ENCODE measurements around the gene PAFAH1B1.

The PAFAH1B1 gene

DNA sequence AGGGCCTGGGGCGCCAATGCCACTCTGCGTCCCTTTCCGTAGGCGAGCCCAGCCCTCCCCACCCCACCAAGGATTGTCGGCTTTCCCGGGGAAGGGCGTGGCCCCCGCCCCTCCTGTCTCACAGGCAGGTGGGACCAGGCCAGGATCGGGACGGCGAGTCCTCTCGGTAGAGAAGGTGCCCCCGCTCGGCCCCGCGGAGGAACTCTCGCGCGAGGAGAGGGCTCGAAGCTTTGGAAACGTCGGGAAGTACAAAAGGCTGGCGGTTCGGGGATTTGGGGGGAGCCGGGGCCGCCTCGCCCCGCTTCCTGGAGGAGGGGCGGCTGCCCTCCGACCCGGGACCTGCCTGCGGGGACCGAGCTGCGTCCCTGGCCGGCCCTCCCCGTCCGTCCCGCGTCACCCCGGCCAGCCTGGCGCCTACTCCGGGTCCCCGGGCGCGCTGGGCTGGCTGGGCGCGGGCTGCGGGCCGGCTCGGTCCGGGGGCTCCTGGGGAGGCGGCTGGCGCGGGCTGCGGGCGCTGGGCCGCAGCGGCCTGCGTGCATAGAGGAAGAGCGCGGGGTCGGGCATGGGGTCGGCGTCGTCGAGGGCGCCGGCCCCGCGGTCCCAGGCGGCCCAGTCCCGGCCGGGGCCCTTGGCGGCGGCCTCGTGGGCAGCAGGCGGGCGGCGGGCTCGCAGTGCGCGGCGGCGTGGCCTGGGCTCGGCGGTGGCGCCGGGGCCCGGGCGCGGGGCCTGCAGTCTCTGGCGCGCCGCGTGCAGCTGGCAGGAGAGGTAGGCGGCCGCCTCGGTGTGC, 130.7 kb downstream of the PAFAH1B1 start:
- no peak for DNase-seq (ENCODE audit: low read depth)
- H3K4me3 ChIP-seq (ENCODE audit: low read depth, low read length) = no peak overlapping the region

DNA sequence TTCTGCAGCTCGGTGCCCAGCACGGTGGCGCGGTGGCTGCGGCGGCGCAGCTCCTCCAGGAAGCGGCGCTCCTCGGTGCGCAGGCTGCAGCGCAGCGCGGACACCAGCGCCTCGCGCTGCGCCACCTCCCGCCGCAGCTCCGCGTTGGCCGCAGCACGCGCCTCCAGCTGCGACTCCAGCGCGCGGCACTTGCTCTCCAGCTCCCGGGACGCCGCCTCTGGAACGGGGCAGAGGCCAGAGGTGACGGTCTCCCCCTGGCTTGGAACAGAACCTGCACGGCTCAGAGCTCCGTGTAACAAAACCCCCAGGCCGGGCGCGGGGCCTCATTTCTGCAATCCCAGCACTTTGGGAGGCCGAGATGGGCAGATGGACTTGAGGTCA, 131.3 kb downstream of the PAFAH1B1 start:
- H3K4me3 ChIP-seq (ENCODE audit: low read depth, low read length) = no peak overlapping the region
- TF ChIP-seq, protein P1, sequence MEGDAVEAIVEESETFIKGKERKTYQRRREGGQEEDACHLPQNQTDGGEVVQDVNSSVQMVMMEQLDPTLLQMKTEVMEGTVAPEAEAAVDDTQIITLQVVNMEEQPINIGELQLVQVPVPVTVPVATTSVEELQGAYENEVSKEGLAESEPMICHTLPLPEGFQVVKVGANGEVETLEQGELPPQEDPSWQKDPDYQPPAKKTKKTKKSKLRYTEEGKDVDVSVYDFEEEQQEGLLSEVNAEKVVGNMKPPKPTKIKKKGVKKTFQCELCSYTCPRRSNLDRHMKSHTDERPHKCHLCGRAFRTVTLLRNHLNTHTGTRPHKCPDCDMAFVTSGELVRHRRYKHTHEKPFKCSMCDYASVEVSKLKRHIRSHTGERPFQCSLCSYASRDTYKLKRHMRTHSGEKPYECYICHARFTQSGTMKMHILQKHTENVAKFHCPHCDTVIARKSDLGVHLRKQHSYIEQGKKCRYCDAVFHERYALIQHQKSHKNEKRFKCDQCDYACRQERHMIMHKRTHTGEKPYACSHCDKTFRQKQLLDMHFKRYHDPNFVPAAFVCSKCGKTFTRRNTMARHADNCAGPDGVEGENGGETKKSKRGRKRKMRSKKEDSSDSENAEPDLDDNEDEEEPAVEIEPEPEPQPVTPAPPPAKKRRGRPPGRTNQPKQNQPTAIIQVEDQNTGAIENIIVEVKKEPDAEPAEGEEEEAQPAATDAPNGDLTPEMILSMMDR (IDR thresholded peaks at IDR 0.05; ENCODE audit: control insufficient read depth, extremely low read depth, insufficient read depth) = peak; percentile 65
- no peak for DNase-seq (ENCODE audit: low read depth)

More for the DNA sequence above, 130.7 kb downstream of the PAFAH1B1 start:
- TF ChIP-seq, protein P1 (IDR thresholded peaks at IDR 0.05; ENCODE audit: control insufficient read depth, extremely low read depth, insufficient read depth) = no peak

DNA sequence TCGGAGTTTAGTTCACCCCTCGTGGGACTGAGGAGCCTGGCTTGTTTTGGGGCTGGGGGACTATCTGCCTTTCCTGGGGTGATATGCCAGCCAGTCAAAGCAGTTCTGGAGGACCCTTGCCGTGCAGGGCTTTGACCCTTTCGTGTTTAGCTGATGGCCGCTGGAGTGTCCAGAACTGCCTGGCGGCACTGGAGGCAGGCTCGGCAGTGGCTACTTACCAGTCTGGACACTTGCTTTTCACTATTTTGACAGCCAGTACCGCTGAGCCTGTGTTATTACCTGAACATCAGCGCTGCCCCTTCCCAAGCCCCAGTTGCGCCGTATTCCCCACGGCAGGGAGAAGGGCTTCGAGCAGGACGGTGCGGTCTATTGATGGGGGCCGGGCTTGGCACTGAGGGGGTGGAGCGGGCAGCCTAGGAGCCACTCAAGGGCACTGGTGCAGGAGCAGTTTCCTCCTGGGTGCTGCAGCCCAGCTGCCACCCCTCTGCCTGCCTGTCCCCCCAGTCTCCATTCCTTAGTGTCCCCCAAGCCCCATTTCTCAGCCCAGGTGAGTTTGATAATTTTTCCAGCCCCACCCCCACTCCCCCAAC, 137.4 kb downstream of the PAFAH1B1 start:
- TF ChIP-seq, protein P1 (IDR thresholded peaks at IDR 0.05; ENCODE audit: control insufficient read depth, extremely low read depth, insufficient read depth) = no peak
- no peak overlapping the region for H3K4me3 ChIP-seq (ENCODE audit: low read depth, low read length)
- DNase-seq (ENCODE audit: low read depth) = no peak

DNA sequence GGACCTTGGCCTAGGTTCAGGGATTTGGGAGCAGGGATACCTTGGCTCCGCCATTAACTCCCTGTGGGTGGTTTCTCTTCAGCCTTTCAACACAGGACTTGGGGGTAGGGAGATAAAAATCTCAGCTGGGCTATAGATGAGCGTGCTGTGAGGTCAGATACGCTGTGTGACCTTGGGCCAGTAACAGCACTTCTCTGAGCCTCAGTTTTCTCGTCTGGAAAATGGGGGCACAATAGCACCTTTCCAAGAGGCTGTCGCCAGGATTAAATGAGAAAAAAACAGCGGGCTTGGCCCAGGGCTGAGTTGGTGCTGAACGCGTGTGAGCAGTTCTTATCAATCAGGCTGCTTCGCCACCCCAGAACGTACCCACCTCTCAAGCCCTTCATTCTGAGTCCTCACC, 138.4 kb downstream of the PAFAH1B1 start:
- H3K4me3 ChIP-seq (ENCODE audit: low read depth, low read length) = no peak overlapping the region
- DNase-seq (ENCODE audit: low read depth) = no peak
- TF ChIP-seq, protein P1 (IDR thresholded peaks at IDR 0.05; ENCODE audit: control insufficient read depth, extremely low read depth, insufficient read depth) = no peak

DNA sequence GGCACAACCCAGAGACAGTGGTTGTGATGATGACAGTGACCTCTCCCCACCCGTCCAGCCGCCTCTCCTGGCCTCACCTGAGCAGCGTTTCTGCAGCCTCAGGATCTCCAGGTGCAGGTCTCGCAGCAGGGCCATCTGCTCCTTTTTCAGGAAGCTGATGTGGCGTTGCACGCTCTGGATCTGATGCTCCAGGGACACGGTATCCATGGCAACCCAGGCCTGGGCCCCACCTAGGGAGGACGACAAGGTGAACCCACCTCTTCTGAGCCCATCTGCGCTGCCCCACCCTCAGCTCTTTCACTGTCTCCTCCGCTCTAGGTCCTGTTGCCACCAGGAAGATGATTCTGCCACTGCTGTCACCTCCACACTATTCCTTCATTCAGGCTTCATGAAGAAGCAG, 141.5 kb downstream of the PAFAH1B1 start:
- TF ChIP-seq, protein P1 (IDR thresholded peaks at IDR 0.05; ENCODE audit: control insufficient read depth, extremely low read depth, insufficient read depth) = no peak
- DNase-seq (ENCODE audit: low read depth) = no peak
- H3K4me3 ChIP-seq (ENCODE audit: low read depth, low read length) = no peak overlapping the region
